GM12878 (cell line): Measurements from ENCODE around the gene CPNE5. TPM values are rescaled to one million over a fixed set of nuclear protein-coding genes. Genes with fewer than 3 reads are reported as not detected.
"Not testable (repeated sequence)": the region's sequence is repeated elsewhere in the genome, so short reads cannot be mapped to it uniquely, and the experiment has no call there.

Source experiments
- ATAC-seq: fragments of 200-7000 bp; cut with Tn5 transposase; 3 replicates; pipeline ENCODE4 v1.9.1; 2020; ENCODE audit warnings: mild to moderate bottlenecking, moderate library complexity
- BruUV-seq: library from RNA; stranded (reverse); fragments of 400-500 nt; replicated peaks from 2 replicates; lab custom pipeline; 2021; lab: Mats Ljungman, UMichigan
- CTCF ChIA-PET: fragments of 300-600 bp; sonication (Branson Sonifier 250); formaldehyde crosslinking; extraction: SDS; loops from one replicate; lab custom pipeline; 2021; ENCODE audit warnings: inconsistent platforms; lab: Yijun Ruan, JAX
- POLR2A ChIA-PET: fragments of 350-600 bp; formaldehyde crosslinking; extraction: SDS; loops from one replicate; lab custom pipeline; 2021; ENCODE audit warnings: inconsistent platforms; lab: Charles Lee
- RAD21 ChIA-PET: fragments of 300-600 bp; sonication (Branson Sonifier 250); formaldehyde crosslinking; loops from one replicate; lab custom pipeline; 2023; ENCODE audit warnings: antibody characterized with exemption; ENCODE audit not compliant: unreplicated experiment; lab: Charles Lee
- SMC1A ChIA-PET: fragments of 300-600 bp; sonication (Branson Sonifier 250); formaldehyde crosslinking; loops from one replicate; lab custom pipeline; 2023; ENCODE audit not compliant: unreplicated experiment, uncharacterized antibody; lab: Charles Lee
- DNase-seq: peaks from one replicate; pipeline ENCODE4 v3.0.0-alpha.2; 2011; ENCODE audit warnings: low read depth, low spot score
- FAIRE-seq: peaks from 3 replicates; lab custom pipeline; 2011; peaks lifted over from hg19 to GRCh38; lab: Jason Lieb, UNC
- H2AFZ ChIP-seq: 2 replicates; pipeline ENCODE4 v1.6.0; 2011; ENCODE audit warnings: low read depth, low read length, control low read depth; ENCODE audit not compliant: control insufficient read depth
- H3K27ac ChIP-seq: 2 replicates; pipeline ENCODE4 v1.5.1; 2011; ENCODE audit warnings: control low read depth; ENCODE audit not compliant: control insufficient read depth, insufficient read depth
- H3K27me3 ChIP-seq, 2 experiments: replicated peaks in 1 of 2; 2 replicates each; pipeline versions ENCODE4 v1.6.0 to v1.6.1; 2011; ENCODE audit warnings: low read length in 1 of 2; ENCODE audit not compliant: control insufficient read depth in 2 of 2, insufficient read depth in 2 of 2
- H3K36me3 ChIP-seq, 2 experiments: 2 replicates each; pipeline ENCODE4 v1.5.1; 2011; ENCODE audit warnings: low read length in 1 of 2; ENCODE audit not compliant: control insufficient read depth in 2 of 2, insufficient read depth in 2 of 2
- H3K4me1 ChIP-seq: 2 replicates; pipeline ENCODE4 v1.6.1; 2011; ENCODE audit warnings: mild to moderate bottlenecking, low read length, moderate library complexity, mixed read lengths; ENCODE audit not compliant: control insufficient read depth, insufficient read depth
- H3K4me2 ChIP-seq: 2 replicates; pipeline ENCODE4 v1.6.0; 2011; ENCODE audit warnings: control low read depth; ENCODE audit not compliant: control insufficient read depth, insufficient read depth
- H3K4me3 ChIP-seq: fragments of 200-600 bp; sonication (generic); 2 replicates; pipeline ENCODE4 v1.5.1; 2016
- H3K79me2 ChIP-seq: 2 replicates; pipeline ENCODE4 v1.6.0; 2011; ENCODE audit warnings: low read length; ENCODE audit not compliant: control insufficient read depth, insufficient read depth
- H3K9ac ChIP-seq: 2 replicates; pipeline ENCODE4 v1.8.0; 2011; ENCODE audit warnings: low read length, control low read depth, mixed read lengths; ENCODE audit not compliant: control insufficient read depth, insufficient read depth
- H3K9me3 ChIP-seq: replicated peaks from 3 replicates; pipeline ENCODE4 v1.5.1; 2011; ENCODE audit warnings: mild to moderate bottlenecking, low read length; ENCODE audit not compliant: control insufficient read depth, insufficient read depth
- H4K20me1 ChIP-seq: 2 replicates; pipeline ENCODE4 v1.6.0; 2011; ENCODE audit not compliant: control insufficient read depth, insufficient read depth
- MYB ChIP-seq: fragments of 150-350 bp; IDR thresholded peaks from 2 replicates; pipeline ENCODE4 v1.6.1; 2014; ENCODE audit warnings: mild to moderate bottlenecking, low read depth, low read length, borderline replicate concordance
- WGBS: methylation state at CpG from one replicate; pipeline ENCODE4 v1.1.6; 2016; ENCODE audit warnings: low lambda C conversion rate; ENCODE audit not compliant: insufficient replicate concordance, insufficient coverage; ENCODE audit errors: missing lambda C conversion rate; 5-methylcytosine and 5-hydroxymethylcytosine counted together
- in situ Hi-C: fragments of 300-500 bp; cut with MboI; formaldehyde crosslinking; loops from 9 replicates; pipeline ENCODE4 v1.14.3; 2018; ENCODE audit warnings: mixed read lengths
- intact Hi-C: fragments of 100-400 bp; cut with micrococcal nuclease; formaldehyde crosslinking; loops from one replicate; pipeline ENCODE4 v1.14.2; 2022; ENCODE audit not compliant: unreplicated experiment
- polyA plus RNA-seq, 11 experiments: library from polyadenylated mRNA; depleted of rRNA in 4 of 11; unstranded in 6 of 11; stranded (reverse) in 5 of 11; fragments of >200 nt; fragmentation: Nextera tagmentation in 4 of 11; fragmentation: Illumina TruSeq in 1 of 11; extraction: Ambion mirVana in 4 of 11; extraction: Trizol in 1 of 11; gene quantifications; 1 replicate in 1 of 11; 2 replicates in 10 of 11; pipeline versions ENCODE4 v1.2.1 to v1.2.3, GENCODE V29; 2011 to 2016; ENCODE audit warnings: inconsistent platforms in 2 of 11, missing spikeins in 2 of 11, low read depth in 1 of 11
- total RNA-seq, 4 experiments: library from RNA; depleted of rRNA in 3 of 4; stranded (reverse); fragments of >200 nt in 3 of 4; fragmentation: Illumina TruSeq in 1 of 4; extraction: Trizol in 1 of 4; gene quantifications; 2 replicates each; pipeline versions ENCODE4 v1.2.1 to v1.2.3, GENCODE V29; 2013 to 2021

CPNE5 gene
- total and polyA plus RNA-seq, 10 of the 15 experiments (the other 5 are each of a cell fraction or from before 2014, with no cell fraction given) = 2.4 to 39.1 (median 18.2) TPM

- H2AFZ ChIP-seq = no peak overlapping the region
- RAD21 ChIA-PET = no interaction called here
- no peak overlapping the region for H3K4me2 ChIP-seq
- no peaks in the 10 kb centered on the region for H4K20me1 ChIP-seq
- FAIRE-seq = no peak
- H3K9me3 ChIP-seq = no peaks in the 10 kb centered on the region
- no peaks in the 10 kb centered on the region; a peak in 1 of 4 replicates for H3K27me3 ChIP-seq
- 38% methylated on average over 3 of the region's 3 CpGs for WGBS
- no peaks in the 10 kb centered on the region for H3K79me2 ChIP-seq
- CTCF ChIA-PET = no interaction called here
- POLR2A ChIA-PET = no interaction called here
- TF ChIP-seq MYB = no peak
- TF ChIP-seq, all 136 proteins: peak for 0
- Histone ChIP-seq H3K4me1 (no peaks in the 10 kb centered on the region), H3K9ac (no peak overlapping the region), H3K4me3 (no peak overlapping the region), H3K36me3 (no peaks in the 10 kb centered on the region), H3K27ac (no peak overlapping the region)
- intact Hi-C loops = no loop called here
- in situ Hi-C loops = no loop called here
- SMC1A ChIA-PET = interaction anchor here (1.0 kb wide), 1 partner anchor 198 kb away, joined by 3 read pairs; no protein-coding TSS in a partner anchor
- ATAC-seq = no peak
- BruUV-seq = no TSS peak
- DNase-seq = no peak
These were observed 25.7 kb downstream of the CPNE5 start for GRCh38 chr6:36813526-36813925.

DNA sequence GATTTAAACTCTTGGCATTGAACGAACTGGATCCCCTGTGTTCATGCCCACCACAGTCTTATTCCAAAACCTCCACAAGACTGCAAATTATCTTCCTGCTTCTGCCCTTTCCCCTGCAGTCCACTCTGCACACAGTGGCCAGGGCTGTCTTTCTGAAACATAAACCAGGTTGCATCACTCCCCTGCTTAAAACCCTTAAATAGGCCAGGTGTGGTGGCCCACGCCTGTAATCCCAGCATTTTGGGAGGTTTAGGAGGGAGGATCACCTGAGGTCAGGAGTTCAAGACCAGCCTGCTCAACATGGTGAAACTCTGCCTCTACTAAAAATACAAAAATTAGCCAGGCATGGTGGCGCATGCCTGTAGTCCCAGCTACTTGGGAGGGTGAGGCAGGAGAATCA lies 26.2 kb downstream of the CPNE5 start:
- FAIRE-seq, H3K4me2 ChIP-seq, H3K27ac ChIP-seq, in situ Hi-C loops, ATAC-seq, H4K20me1 ChIP-seq, H3K4me1 ChIP-seq, H3K36me3 ChIP-seq, RAD21 ChIA-PET, H2AFZ ChIP-seq, POLR2A ChIA-PET, H3K27me3 ChIP-seq, H3K4me3 ChIP-seq, H3K9me3 ChIP-seq, intact Hi-C loops, DNase-seq, BruUV-seq, H3K79me2 ChIP-seq, H3K9ac ChIP-seq: not testable (repeated sequence)
- ChIA-PET SMC1A (interaction anchor here (3.2 kb wide), 1 partner anchor 44 kb away, joined by 10 read pairs; no protein-coding TSS in a partner anchor), CTCF (interaction anchor here (0.6 kb wide), 1 partner anchor 76 kb away, joined by 3 read pairs; no protein-coding TSS in a partner anchor)
- 27% methylated on average over 3 of the region's 3 CpGs for WGBS
